Lung (tissue), 12 donors: Measurements from ENCODE around the gene TIMP3. TPM values are rescaled to one million over a fixed set of nuclear protein-coding genes. Genes with fewer than 3 reads are reported as not detected.

Experiments used
- ATAC-seq: fragments of 200-7000 bp; cut with Tn5 transposase; one replicate; pipeline ENCODE4 v1.9.1; 2020; ENCODE audit warnings: moderate number of reproducible peaks; ENCODE audit not compliant: insufficient read depth, low FRiP score
- DNase-seq, 3 donors: peaks; one replicate each; pipeline ENCODE4 v3.0.0-alpha.2; 2013 to 2017
- H3K27ac ChIP-seq, 2 donors: one replicate each; pipeline ENCODE4 v1.5.1; 2013; ENCODE audit warnings: mild to moderate bottlenecking in 2 of 2, moderate library complexity in 2 of 2, control low read depth in 1 of 2, inconsistent platforms in 1 of 2, low read depth in 1 of 2, low read length in 1 of 2
- H3K27me3 ChIP-seq, 3 donors: one replicate each; pipeline ENCODE4 v1.5.1; 2013; ENCODE audit warnings: low read length in 2 of 3; ENCODE audit not compliant: control insufficient read depth in 3 of 3, insufficient read depth in 3 of 3
- H3K36me3 ChIP-seq, 4 donors: one replicate each; pipeline ENCODE4 v1.5.1; 2013; ENCODE audit warnings: low read length in 4 of 4, mild to moderate bottlenecking in 1 of 4, moderate library complexity in 1 of 4; ENCODE audit not compliant: control insufficient read depth in 4 of 4, insufficient read depth in 4 of 4
- H3K4me1 ChIP-seq, 5 donors: one replicate each; pipeline ENCODE4 v1.5.1; 2013; ENCODE audit warnings: low read length in 5 of 5, mild to moderate bottlenecking in 2 of 5, moderate library complexity in 1 of 5; ENCODE audit not compliant: control insufficient read depth in 5 of 5, insufficient read depth in 5 of 5
- H3K4me3 ChIP-seq: one replicate; pipeline ENCODE4 v1.5.1; 2013; ENCODE audit warnings: mild to moderate bottlenecking, control low read depth, moderate library complexity
- H3K9ac ChIP-seq, 2 donors: one replicate each; pipeline ENCODE4 v1.5.1; 2013; ENCODE audit warnings: low read length in 2 of 2, control low read depth in 1 of 2; ENCODE audit not compliant: insufficient read depth in 1 of 2
- H3K9me3 ChIP-seq, 4 donors: one replicate each; pipeline ENCODE4 v1.5.1; 2013; ENCODE audit warnings: low read length in 3 of 4, mild to moderate bottlenecking in 1 of 4, moderate library complexity in 1 of 4; ENCODE audit not compliant: control insufficient read depth in 4 of 4, insufficient read depth in 3 of 4
- CTCF ChIP-seq: IDR thresholded peaks from 2 replicates; pipeline ENCODE4 v1.5.1; 2012; ENCODE audit warnings: mild to moderate bottlenecking; ENCODE audit errors: control extremely low read depth, extremely low read depth
- WGBS, 2 donors: extraction: QIAGEN DNeasy Blood & Tissue Kit; methylation state at CpG; one replicate each; pipeline ENCODE4 v1.1.7; 2013; 5-methylcytosine and 5-hydroxymethylcytosine counted together
- polyA plus RNA-seq, 2 donors: library from polyadenylated mRNA; stranded (reverse); fragments of 200-250 nt; gene quantifications; one replicate each; pipeline ENCODE4 v1.2.1, GENCODE V29; 2013
- total RNA-seq, 2 donors: library from RNA; depleted of rRNA in 1 of 2; stranded (reverse); fragments of >200 nt in 1 of 2; gene quantifications; one replicate each; pipeline ENCODE4 v1.2.1, GENCODE V29; 2014 to 2021
- donor health status: control.
- donor health status: control.
- donor health status: Bipolar disorder and iron deficiency.
- donor health status: healthy.
- donor health status: DM: yes; HTN: yes; CAD: no.

Gene TIMP3
- total and polyA plus RNA-seq, 4 donors, result 129 to 547 (median 239) TPM

- Histone ChIP-seq H3K9me3 (peaks cover 0 to 2% (median 0%) of the 10 kb centered on the region in 4 donors), H3K27ac (peak overlapping the region; percentile 55 to 61), H3K27me3 (no peaks in the 10 kb centered on the region), H3K9ac (no peak overlapping the region), H3K4me1 (peaks cover 0 to 36% (median 0%) of the 10 kb centered on the region in 5 donors), H3K4me3 (no peak overlapping the region), H3K36me3 (peaks cover 0 to 9% (median 5%) of the 10 kb centered on the region in 4 donors)
- WGBS, 2 donors, result 89 to 90% methylated on average over 7 of the region's 7 CpGs
- DNase-seq (no peak), ATAC-seq (no peak)
- TF ChIP-seq CTCF, result no peak
Observed at GRCh38 chr22:32819120-32819519, 17.6 kb downstream of the TIMP3 start.

- 80 to 92% methylated on average over 13 of the region's 13 CpGs for WGBS, 2 donors
Observed at GRCh38 chr22:32820131-32821119, 18.9 kb downstream of the TIMP3 start.

GRCh38 chr22:32822179-32822877 lies 20.8 kb downstream of the TIMP3 start:
- Histone ChIP-seq H3K27ac (no peak overlapping the region), H3K27me3 (no peaks in the 10 kb centered on the region), H3K4me3 (no peak overlapping the region), H3K36me3 (peaks cover 0 to 10% (median 3%) of the 10 kb centered on the region in 4 donors), H3K4me1 (peaks cover 0 to 27% (median 5%) of the 10 kb centered on the region in 5 donors), H3K9me3 (peaks cover 0 to 2% (median 0%) of the 10 kb centered on the region in 4 donors), H3K9ac (no peak overlapping the region)
- no peak for DNase-seq
- TF ChIP-seq CTCF, result no peak
- 66 to 71% methylated on average over 7 of the region's 7 CpGs for WGBS, 2 donors
- ATAC-seq, result no peak

More at GRCh38 chr22:32820131-32821119, 18.9 kb downstream of the TIMP3 start:
- Histone ChIP-seq H3K27ac (peak overlapping the region in 1 of 2 donors; percentile 26), H3K36me3 (peaks cover 0 to 9% (median 5%) of the 10 kb centered on the region in 4 donors), H3K4me3 (no peak overlapping the region), H3K4me1 (peaks cover 0 to 33% (median 0%) of the 10 kb centered on the region in 5 donors), H3K9ac (no peak overlapping the region), H3K9me3 (peaks cover 0 to 2% (median 0%) of the 10 kb centered on the region in 4 donors), H3K27me3 (no peaks in the 10 kb centered on the region)
- ATAC-seq, result no peak
- DNase-seq, result no peak
- TF ChIP-seq CTCF, result no peak
